Lower lobe of right lung (tissue), 2 donors: ENCODE measurements around the gene PEPD. TPM values are rescaled to one million over a fixed set of nuclear protein-coding genes. Genes with fewer than 3 reads are reported as not detected.

Source experiments
- ATAC-seq, 2 donors: fragments of 200-7000 bp; cut with Tn5 transposase; one replicate each; pipeline ENCODE4 v1.9.1; 2020 to 2022; ENCODE audit warnings: mild to moderate bottlenecking in 2 of 2, moderate library complexity in 2 of 2
- DNase-seq: peaks from one replicate; pipeline ENCODE4 v3.0.0-alpha.2; 2020
- H3K27ac ChIP-seq: fragments of 200-600 bp; one replicate; pipeline ENCODE4 v1.8.0; 2022
- H3K27me3 ChIP-seq: fragments of 200-600 bp; one replicate; pipeline ENCODE4 v1.8.0; 2022; ENCODE audit warnings: low read depth
- H3K36me3 ChIP-seq: fragments of 200-600 bp; one replicate; pipeline ENCODE4 v1.8.0; 2022; ENCODE audit warnings: mild to moderate bottlenecking
- H3K4me1 ChIP-seq: fragments of 200-600 bp; one replicate; pipeline ENCODE4 v1.8.0; 2022
- H3K4me3 ChIP-seq: fragments of 200-600 bp; one replicate; pipeline ENCODE4 v1.8.0; 2022; ENCODE audit warnings: mild to moderate bottlenecking
- H3K9me3 ChIP-seq: fragments of 200-600 bp; one replicate; pipeline ENCODE4 v1.8.0; 2022
- intact Hi-C: fragments of 100-400 bp; cut with DNase I; formaldehyde crosslinking; loops from one replicate; pipeline ENCODE4 v1.11.0; 2022
- total RNA-seq: library from RNA; stranded (reverse); fragmentation: NEBNext Ultra II Directional; extraction: Animal tissue kit (Norgen Biotek cat#: 25700); gene quantifications from one replicate; pipeline ENCODE4 v1.2.1, GENCODE V29; 2021
- TF ChIP-seq, protein P1 (sequence below): fragments of 200-600 bp; IDR thresholded peaks from one replicate; pipeline ENCODE4 v1.8.0; 2022; ENCODE audit warnings: antibody characterized with exemption, mild to moderate bottlenecking
- donor health status: DM: no; HTN: yes; CAD: no; lungs with severe emphysema.

PEPD gene
- total RNA-seq, 1 donor from 2014 or later, result 94.0 TPM

DNA sequence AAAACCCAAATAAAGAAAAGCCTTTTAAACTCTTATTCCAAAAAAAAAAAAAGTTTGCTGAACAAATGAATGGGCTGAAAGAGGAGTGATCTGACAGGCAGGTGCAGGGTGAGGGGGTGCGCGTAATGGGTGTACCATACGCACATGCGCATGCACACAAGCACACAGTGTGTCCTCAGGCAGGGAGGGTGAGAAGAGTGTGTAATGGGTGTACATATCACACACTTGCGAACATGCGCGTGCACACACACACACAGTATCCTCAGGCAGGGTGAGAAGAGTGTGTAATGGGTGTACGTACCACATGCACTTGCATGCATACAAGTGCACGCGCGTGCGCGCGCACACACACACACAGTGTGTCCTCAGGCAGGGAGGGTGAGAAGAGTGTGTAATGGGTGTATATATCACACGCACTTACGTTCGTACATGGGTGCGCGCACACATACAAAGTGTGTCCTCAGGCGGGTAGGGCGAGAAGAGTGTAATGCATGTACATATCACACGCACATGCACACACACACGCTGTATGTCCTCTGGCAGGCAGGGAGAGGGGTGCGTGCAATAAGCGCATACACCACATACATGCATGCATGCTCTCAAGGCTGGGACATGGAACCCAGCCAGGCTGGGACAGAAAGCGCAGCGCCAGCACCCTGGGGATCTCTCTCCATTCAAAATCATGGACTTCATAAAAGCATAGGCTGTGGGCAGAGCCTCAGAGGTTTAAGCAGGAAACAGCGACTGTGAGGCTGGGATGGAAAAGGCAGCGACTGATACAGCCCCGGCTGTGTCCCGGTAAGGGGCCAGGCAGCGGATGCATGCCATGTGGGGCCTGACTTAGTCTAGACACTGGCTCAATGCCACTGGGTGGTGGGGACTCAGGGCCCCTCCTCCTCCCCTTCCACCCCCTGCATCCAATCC is 77.7 kb downstream of the PEPD start:
- Histone ChIP-seq H3K9me3 (no peaks in the 10 kb centered on the region), H3K4me3 (no peak overlapping the region), H3K27ac (no peak overlapping the region), H3K27me3 (no peaks in the 10 kb centered on the region), H3K36me3 (peaks cover 4% of the 10 kb centered on the region), H3K4me1 (no peaks in the 10 kb centered on the region)
- TF ChIP-seq, protein P1, sequence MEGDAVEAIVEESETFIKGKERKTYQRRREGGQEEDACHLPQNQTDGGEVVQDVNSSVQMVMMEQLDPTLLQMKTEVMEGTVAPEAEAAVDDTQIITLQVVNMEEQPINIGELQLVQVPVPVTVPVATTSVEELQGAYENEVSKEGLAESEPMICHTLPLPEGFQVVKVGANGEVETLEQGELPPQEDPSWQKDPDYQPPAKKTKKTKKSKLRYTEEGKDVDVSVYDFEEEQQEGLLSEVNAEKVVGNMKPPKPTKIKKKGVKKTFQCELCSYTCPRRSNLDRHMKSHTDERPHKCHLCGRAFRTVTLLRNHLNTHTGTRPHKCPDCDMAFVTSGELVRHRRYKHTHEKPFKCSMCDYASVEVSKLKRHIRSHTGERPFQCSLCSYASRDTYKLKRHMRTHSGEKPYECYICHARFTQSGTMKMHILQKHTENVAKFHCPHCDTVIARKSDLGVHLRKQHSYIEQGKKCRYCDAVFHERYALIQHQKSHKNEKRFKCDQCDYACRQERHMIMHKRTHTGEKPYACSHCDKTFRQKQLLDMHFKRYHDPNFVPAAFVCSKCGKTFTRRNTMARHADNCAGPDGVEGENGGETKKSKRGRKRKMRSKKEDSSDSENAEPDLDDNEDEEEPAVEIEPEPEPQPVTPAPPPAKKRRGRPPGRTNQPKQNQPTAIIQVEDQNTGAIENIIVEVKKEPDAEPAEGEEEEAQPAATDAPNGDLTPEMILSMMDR, result no peak
- no peak for ATAC-seq
- peak; percentile 21 for DNase-seq
- intact Hi-C loops, result no loop called here

DNA sequence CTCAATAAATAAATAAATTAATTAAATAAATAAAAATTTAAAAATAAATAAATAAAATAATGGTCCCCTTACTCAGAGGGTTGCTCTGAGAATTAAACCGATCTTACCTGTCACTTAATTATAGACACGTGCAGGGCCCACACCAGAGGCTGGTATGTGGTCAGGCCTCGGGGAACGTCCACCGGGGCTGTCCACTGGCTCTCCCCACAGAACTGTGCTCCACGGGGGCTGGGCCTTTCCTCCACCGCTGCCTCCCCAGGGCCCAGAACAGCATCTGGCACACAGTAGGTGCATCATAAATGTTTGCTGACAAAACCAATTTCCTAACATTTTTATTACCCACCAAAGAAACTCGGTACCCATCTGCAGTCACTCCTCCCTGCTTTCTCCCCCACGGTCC is 78.9 kb downstream of the PEPD start:
- no peak overlapping the region for H3K4me3 ChIP-seq
- no peak overlapping the region for H3K27ac ChIP-seq
- peak; percentile 32 for DNase-seq
- H3K4me1 ChIP-seq, result no peaks in the 10 kb centered on the region
- TF ChIP-seq, protein P1, result no peak
- H3K27me3 ChIP-seq, result no peaks in the 10 kb centered on the region
- intact Hi-C loops, result no loop called here
- H3K36me3 ChIP-seq, result peaks cover 3% of the 10 kb centered on the region
- H3K9me3 ChIP-seq, result no peaks in the 10 kb centered on the region
- ATAC-seq, result no peak

DNA sequence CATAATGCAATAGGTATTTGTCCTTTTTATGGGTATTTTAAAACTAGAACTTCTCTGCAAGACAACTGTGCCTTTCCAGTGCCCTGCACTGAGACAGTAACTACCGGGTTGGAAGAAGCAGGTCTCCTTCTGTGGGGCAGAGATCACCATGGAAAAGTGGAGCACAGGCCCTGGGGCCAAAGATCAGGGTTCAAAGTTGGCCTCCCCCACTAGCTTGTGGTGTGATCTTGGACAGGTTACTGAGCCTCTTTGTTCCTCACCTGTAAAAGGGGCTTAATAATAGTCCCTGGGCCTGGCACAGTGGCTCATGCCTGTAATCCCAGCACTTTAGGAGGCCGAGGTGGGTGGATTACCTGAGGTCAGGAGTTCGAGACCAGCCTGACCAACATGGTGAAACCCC is 79.8 kb downstream of the PEPD start:
- DNase-seq, result peak; percentile 3
- no peak overlapping the region for H3K27ac ChIP-seq
- no peaks in the 10 kb centered on the region for H3K4me1 ChIP-seq
- no peak for ATAC-seq
- no peaks in the 10 kb centered on the region for H3K9me3 ChIP-seq
- TF ChIP-seq, protein P1, result no peak
- H3K27me3 ChIP-seq, result no peaks in the 10 kb centered on the region
- H3K4me3 ChIP-seq, result no peak overlapping the region
- intact Hi-C loops, result no loop called here
- peaks cover 3% of the 10 kb centered on the region for H3K36me3 ChIP-seq

DNA sequence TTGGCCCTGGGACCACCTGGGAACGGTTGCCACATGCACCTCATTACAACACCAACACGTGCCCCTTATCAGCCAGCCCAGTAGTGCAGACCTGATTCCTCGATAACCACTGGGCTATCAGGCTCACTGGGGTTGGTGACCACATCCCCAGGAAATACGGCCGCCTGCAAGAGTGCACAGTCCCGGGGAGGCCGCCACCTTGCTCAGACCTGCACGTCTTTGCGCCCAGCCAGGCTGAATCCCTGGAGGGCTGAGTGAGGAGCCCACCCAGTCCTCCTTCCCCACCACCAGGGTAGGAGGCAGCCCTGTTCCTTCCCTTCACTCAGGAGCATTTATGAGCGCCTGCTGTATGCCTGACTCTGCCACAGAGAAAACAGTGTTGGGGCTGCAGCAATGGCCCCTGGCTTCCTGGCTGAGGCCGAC is 80.3 kb downstream of the PEPD start:
- TF ChIP-seq, protein P1, result no peak
- Histone ChIP-seq H3K4me1 (no peaks in the 10 kb centered on the region), H3K9me3 (no peaks in the 10 kb centered on the region), H3K27ac (no peak overlapping the region), H3K27me3 (no peaks in the 10 kb centered on the region), H3K4me3 (no peak overlapping the region), H3K36me3 (peaks cover 3% of the 10 kb centered on the region)
- DNase-seq (peak; percentile 40), ATAC-seq (peak in 1 of 2 donors; percentile 31)
- intact Hi-C loops, result no loop called here

DNA sequence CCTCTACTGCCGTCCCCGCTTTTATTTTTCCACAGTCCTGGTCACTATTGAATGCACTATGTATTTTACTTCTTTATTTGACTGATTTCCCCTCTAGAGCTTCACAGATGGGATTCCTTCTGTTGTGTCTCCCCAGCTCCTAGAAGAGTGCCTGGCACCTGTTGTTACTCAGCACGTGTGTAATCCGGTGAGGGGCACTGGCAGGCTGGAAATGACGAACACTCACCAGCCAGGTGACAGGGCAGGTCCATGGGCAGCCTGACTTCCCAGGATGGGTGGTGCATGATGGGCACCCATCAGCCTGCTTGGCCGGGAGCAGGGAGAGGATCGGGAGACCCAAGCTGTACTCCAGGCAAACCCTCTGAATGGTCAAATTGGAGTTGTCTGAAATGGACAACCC is 80.9 kb downstream of the PEPD start:
- ATAC-seq (no peak), DNase-seq (peak; percentile 21)
- TF ChIP-seq, protein P1, result no peak
- intact Hi-C loops, result no loop called here
- Histone ChIP-seq H3K4me1 (no peaks in the 10 kb centered on the region), H3K27ac (no peak overlapping the region), H3K4me3 (no peak overlapping the region), H3K36me3 (peaks cover 3% of the 10 kb centered on the region), H3K27me3 (no peaks in the 10 kb centered on the region), H3K9me3 (no peaks in the 10 kb centered on the region)
